GM12874 (cell line): ENCODE results near the gene TTC34.

Source experiments
- CTCF ChIP-seq: IDR thresholded peaks from 2 replicates; pipeline ENCODE4 v1.5.1; 2011; ENCODE audit warnings: low read depth, mild to moderate bottlenecking, control low read depth, low read length, moderate library complexity; ENCODE audit not compliant: insufficient read depth

TTC34 gene

GRCh38 chr1:2826316-2826715, 24.8 kb upstream of the TTC34 start:
- no peak for TF ChIP-seq CTCF

GRCh38 chr1:2825487-2826189, 24.1 kb upstream of the TTC34 start:
- TF ChIP-seq CTCF = no peak

- TF ChIP-seq CTCF = no peak
These were observed 23.5 kb upstream of the TTC34 start for GRCh38 chr1:2824999-2825398.

- no peak for TF ChIP-seq CTCF
These were observed 22.6 kb upstream of the TTC34 start for GRCh38 chr1:2823921-2824610.

- no peak for TF ChIP-seq CTCF
These were observed 21.2 kb upstream of the TTC34 start for GRCh38 chr1:2822621-2823145.

- TF ChIP-seq CTCF = no peak
These were observed 20.6 kb upstream of the TTC34 start for GRCh38 chr1:2821966-2822620.

- TF ChIP-seq CTCF = no peak
These were observed 20.0 kb upstream of the TTC34 start for GRCh38 chr1:2821373-2821955.
